Mucosa of descending colon (tissue), 3 donors: ENCODE data around the gene OSBPL10. TPM values are rescaled to one million over a fixed set of nuclear protein-coding genes. Genes with fewer than 3 reads are reported as not detected.
"Not testable (repeated sequence)": the region's sequence is repeated elsewhere in the genome, so short reads cannot be mapped to it uniquely, and the experiment has no call there.

Experiments used
- ATAC-seq: fragments of 200-7000 bp; cut with Tn5 transposase; one replicate; pipeline ENCODE4 v1.9.1; 2020; ENCODE audit warnings: mild to moderate bottlenecking, moderate library complexity
- DNase-seq, 3 donors: peaks; one replicate each; pipeline ENCODE4 v3.0.0-alpha.2; 2020
- H3K36me3 ChIP-seq: fragments of 200-600 bp; one replicate; pipeline ENCODE4 v1.8.0; 2021; ENCODE audit warnings: low read depth, mild to moderate bottlenecking
- H3K4me1 ChIP-seq: fragments of 200-600 bp; one replicate; pipeline ENCODE4 v1.8.0; 2021; ENCODE audit warnings: low read depth, mild to moderate bottlenecking
- H3K4me3 ChIP-seq: fragments of 200-600 bp; one replicate; pipeline ENCODE4 v1.8.0; 2021; ENCODE audit warnings: mild to moderate bottlenecking
- H3K9me3 ChIP-seq: fragments of 200-600 bp; one replicate; pipeline ENCODE4 v1.8.0; 2021; ENCODE audit warnings: mild to moderate bottlenecking
- intact Hi-C, 2 donors: fragments of 100-400 bp; cut with DNase I in 1 of 2; cut with micrococcal nuclease in 1 of 2; formaldehyde crosslinking; loops; one replicate each; pipeline versions ENCODE4 v1.11.0 to v1.11.1; 2022; cut with DNase I, micrococcal nuclease
- total RNA-seq, 3 donors: library from RNA; stranded (reverse); fragmentation: NEBNext Ultra II Directional in 2 of 3; extraction: Animal tissue kit (Norgen Biotek cat#: 25700) in 2 of 3; gene quantifications; one replicate each; pipeline versions ENCODE4 v1.2.1 to v1.2.4, GENCODE V29; 2021 to 2023
- TF ChIP-seq, protein P1 (sequence below): fragments of 200-600 bp; IDR thresholded peaks from one replicate; pipeline ENCODE4 v1.8.0; 2022; ENCODE audit warnings: antibody characterized with exemption, mild to moderate bottlenecking
- donor health status: DM: no; HTN: no; CAD: no; lungs with moderate emphysema.
- donor health status: DM: no; HTN: no; CAD: no.
- donor health status: DM: no; HTN: yes; CAD: no.

The OSBPL10 gene
- total RNA-seq, 3 donors from 2014 or later: 15.7 to 23.9 (median 16.6) TPM

DNA sequence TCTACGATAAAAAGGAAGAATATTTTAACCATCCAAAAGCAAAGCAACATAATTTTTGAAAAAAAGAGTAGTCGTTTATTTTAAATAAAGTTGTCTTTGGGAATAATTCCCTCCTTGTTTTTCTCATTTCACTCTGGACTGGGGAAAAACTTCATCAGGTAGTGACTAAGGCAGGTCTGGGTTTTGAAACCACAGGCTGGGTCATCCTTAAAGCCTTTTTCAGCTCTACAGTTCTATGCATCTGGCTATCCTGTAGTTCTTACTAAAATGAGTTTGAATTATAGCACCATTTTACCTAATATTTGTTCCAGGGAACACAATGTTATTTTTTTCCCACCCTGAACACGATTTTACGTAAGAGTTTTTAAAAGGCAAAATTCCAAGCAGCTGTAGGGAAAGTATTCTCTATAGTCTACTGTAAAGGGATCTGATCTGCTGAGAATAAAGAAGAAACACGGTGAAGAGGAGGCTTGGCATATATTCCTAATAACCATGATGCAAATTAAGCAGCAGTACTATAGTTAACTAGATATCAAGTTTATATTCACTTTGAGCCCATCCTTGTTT, 107.7 kb downstream of the OSBPL10 start:
- Histone ChIP-seq H3K4me1 (no peaks in the 10 kb centered on the region), H3K9me3 (no peaks in the 10 kb centered on the region), H3K36me3 (no peaks in the 10 kb centered on the region), H3K4me3 (no peak overlapping the region)
- intact Hi-C loops: no loop called here
- TF ChIP-seq, protein P1, sequence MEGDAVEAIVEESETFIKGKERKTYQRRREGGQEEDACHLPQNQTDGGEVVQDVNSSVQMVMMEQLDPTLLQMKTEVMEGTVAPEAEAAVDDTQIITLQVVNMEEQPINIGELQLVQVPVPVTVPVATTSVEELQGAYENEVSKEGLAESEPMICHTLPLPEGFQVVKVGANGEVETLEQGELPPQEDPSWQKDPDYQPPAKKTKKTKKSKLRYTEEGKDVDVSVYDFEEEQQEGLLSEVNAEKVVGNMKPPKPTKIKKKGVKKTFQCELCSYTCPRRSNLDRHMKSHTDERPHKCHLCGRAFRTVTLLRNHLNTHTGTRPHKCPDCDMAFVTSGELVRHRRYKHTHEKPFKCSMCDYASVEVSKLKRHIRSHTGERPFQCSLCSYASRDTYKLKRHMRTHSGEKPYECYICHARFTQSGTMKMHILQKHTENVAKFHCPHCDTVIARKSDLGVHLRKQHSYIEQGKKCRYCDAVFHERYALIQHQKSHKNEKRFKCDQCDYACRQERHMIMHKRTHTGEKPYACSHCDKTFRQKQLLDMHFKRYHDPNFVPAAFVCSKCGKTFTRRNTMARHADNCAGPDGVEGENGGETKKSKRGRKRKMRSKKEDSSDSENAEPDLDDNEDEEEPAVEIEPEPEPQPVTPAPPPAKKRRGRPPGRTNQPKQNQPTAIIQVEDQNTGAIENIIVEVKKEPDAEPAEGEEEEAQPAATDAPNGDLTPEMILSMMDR: no peak
- no peak for ATAC-seq
- DNase-seq: no peak

DNA sequence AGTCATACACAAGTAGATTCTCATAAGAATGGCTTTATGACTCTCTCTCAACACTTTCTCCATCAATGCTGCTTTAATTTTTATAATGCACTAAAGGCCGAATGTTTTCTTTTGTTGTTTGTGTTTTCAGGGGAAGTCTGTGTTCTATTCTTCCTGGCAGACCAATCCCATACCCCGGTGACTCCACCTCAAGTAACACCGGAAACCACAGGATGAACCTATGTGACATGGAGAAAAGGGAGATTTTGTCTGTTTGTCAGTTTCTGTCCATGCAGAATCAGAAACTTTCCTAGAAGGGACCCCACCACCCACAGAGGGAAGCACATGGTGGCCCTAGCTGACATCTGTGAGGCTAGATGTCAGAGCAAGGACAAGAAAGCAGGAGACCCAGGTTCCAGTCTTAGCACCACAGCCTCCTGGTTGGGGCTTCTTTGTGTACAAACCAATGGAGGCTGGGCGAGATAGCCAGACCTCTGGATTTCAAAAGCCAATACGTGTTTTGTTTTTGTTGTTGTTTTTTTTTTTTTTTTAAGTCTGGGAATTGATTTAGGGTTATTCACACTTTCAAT, 109.0 kb downstream of the OSBPL10 start:
- TF ChIP-seq, protein P1: no peak

GRCh38 chr3:31870111-31870510, 111.0 kb downstream of the OSBPL10 start:
- H3K36me3 ChIP-seq, intact Hi-C loops, DNase-seq, H3K4me3 ChIP-seq, ATAC-seq, H3K4me1 ChIP-seq, H3K9me3 ChIP-seq: not testable (repeated sequence)

More for the DNA sequence above, 109.0 kb downstream of the OSBPL10 start:
- ATAC-seq: no peak
- Histone ChIP-seq H3K36me3 (no peaks in the 10 kb centered on the region), H3K4me1 (no peaks in the 10 kb centered on the region), H3K4me3 (no peak overlapping the region), H3K9me3 (no peaks in the 10 kb centered on the region)
- intact Hi-C loops: no loop called here
- no peak for DNase-seq

- intact Hi-C loops: no loop called here
Measured at GRCh38 chr3:31868236-31868635, 112.8 kb downstream of the OSBPL10 start.

DNA sequence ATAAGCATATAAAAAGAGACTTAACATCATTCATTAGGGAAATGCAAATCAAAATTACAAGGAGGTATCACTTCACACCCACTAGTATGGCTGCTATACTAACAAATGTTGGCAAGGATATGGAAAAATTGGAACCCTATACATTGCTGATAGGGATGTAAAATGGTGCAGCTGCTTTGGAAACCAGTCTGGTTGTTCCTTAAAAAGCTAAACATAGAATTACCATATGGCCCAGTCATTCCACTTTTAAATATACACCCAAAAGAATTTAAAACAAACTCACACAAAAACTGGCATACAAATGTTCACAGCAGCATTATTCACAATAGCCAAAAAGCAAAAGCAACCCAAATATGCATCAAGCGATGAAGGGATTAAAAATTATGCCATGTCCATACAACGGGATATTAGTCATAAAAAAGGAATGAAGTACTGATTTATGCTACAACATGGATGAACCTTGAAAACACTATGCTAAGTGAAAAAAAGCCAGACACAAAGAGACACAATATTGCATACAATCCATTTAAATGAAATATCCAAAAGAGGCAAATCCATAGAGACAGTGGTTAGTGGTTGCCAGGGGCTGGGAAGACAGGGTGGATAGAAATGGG, 118.3 kb downstream of the OSBPL10 start:
- DNase-seq: no peak
- intact Hi-C loops: no loop called here
- H3K9me3 ChIP-seq: no peaks in the 10 kb centered on the region
- H3K4me1 ChIP-seq: no peaks in the 10 kb centered on the region
- ATAC-seq: no peak
- TF ChIP-seq, protein P1: no peak
- no peak overlapping the region for H3K4me3 ChIP-seq
- H3K36me3 ChIP-seq: no peaks in the 10 kb centered on the region

More at GRCh38 chr3:31868236-31868635, 112.8 kb downstream of the OSBPL10 start:
- no peaks in the 10 kb centered on the region for H3K4me1 ChIP-seq
- DNase-seq (no peak), ATAC-seq (no peak)
- TF ChIP-seq, protein P1: no peak
- H3K4me3 ChIP-seq: no peak overlapping the region
- no peaks in the 10 kb centered on the region for H3K36me3 ChIP-seq
- H3K9me3 ChIP-seq: no peaks in the 10 kb centered on the region

DNA sequence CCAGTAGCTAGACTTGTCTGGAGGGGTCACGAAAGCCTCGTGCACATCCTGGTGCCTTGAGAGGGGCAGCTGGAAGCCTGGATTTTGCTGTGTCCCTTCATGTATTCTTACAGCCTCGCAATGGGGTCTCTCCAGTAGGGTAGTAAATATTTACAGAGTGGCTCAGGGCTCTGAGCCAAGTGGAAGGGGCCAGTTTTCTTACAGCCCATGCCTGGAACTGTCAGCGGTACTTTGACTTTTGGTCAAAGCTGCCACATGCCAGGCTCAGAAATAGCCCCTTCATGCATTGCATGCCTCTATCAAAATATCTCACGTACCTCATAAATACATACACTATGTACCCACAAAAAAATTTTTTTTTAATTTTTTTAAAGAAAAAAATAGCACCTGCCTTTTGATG, 119.2 kb downstream of the OSBPL10 start:
- no peaks in the 10 kb centered on the region for H3K9me3 ChIP-seq
- H3K4me3 ChIP-seq: no peak overlapping the region
- TF ChIP-seq, protein P1: no peak
- intact Hi-C loops: no loop called here
- ATAC-seq: no peak
- H3K36me3 ChIP-seq: no peaks in the 10 kb centered on the region
- no peak for DNase-seq
- no peaks in the 10 kb centered on the region for H3K4me1 ChIP-seq

DNA sequence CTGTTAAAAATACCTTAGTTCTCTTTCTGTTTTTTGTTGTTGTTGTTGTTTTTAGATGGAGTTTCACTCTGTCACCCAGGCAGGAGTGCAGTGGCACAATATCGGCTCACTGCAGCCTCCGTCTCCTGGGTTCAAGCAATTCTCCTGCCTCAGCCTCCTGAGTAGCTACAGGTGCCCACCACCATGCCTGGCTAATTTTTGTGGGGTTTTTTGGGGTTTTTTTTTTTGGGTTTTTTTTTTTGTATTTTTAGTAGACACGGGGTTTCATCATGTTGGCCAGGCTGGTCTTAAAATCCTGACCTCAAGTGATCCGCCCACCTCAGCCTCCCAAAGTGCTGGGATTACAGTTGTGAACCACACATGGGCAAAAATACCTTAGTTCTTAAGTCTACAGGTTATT, 120.4 kb downstream of the OSBPL10 start:
- H3K4me3 ChIP-seq, ATAC-seq, DNase-seq, H3K36me3 ChIP-seq, H3K9me3 ChIP-seq, H3K4me1 ChIP-seq, intact Hi-C loops: not testable (repeated sequence)
